ENCODE results near the gene PIGQ. TPM values are rescaled to one million over a fixed set of nuclear protein-coding genes. Genes with fewer than 3 reads are reported as not detected.

The PIGQ gene
- total and polyA plus RNA-seq, 2 of the 13 experiments (the other 11 are each of a cell fraction or from before 2014, with no cell fraction given) = 7.7 to 19.7 TPM

DNA sequence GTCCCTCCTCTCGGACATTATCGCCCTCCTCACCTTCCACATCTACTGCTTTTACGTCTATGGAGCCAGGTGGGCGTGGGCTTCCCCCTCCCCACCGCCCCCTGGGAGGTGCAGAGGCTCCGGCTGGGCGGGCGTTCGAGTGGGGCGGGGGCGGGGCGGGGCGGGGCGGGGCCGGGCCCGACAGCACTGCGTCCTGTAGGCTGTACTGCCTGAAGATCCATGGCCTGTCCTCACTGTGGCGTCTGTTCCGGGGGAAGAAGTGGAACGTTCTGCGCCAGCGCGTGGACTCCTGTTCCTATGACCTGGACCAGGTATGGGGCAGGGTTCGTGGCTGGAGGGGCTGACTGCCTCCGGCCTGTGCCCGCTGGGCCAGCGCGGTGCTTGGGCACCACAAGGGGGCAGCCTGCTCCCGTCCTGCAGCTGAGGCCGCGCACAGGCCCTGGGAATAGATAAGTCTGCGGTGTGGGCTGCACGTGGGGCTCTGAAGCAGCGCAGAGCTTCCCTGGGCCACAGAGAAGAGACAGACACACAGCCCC, 9.2 kb downstream of the PIGQ start (continued):
- TF ChIP-seq, protein P1, sequence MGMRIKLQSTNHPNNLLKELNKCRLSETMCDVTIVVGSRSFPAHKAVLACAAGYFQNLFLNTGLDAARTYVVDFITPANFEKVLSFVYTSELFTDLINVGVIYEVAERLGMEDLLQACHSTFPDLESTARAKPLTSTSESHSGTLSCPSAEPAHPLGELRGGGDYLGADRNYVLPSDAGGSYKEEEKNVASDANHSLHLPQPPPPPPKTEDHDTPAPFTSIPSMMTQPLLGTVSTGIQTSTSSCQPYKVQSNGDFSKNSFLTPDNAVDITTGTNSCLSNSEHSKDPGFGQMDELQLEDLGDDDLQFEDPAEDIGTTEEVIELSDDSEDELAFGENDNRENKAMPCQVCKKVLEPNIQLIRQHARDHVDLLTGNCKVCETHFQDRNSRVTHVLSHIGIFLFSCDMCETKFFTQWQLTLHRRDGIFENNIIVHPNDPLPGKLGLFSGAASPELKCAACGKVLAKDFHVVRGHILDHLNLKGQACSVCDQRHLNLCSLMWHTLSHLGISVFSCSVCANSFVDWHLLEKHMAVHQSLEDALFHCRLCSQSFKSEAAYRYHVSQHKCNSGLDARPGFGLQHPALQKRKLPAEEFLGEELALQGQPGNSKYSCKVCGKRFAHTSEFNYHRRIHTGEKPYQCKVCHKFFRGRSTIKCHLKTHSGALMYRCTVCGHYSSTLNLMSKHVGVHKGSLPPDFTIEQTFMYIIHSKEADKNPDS (CRISPR knock-in tag; IDR thresholded peaks at IDR 0.05) = no peak
- TF ChIP-seq SETDB1 (CRISPR knock-in tag; IDR thresholded peaks at IDR 0.05; ENCODE audit: borderline replicate concordance) (no peak), ZFYVE20 (CRISPR knock-in tag; IDR thresholded peaks at IDR 0.05; ENCODE audit: borderline replicate concordance, low read depth) (no peak), TOPORS (CRISPR knock-in tag; IDR thresholded peaks at IDR 0.05) (no peak), HDAC2 (CRISPR knock-in tag; IDR thresholded peaks at IDR 0.05) (peak; percentile 33; the same call in 1 of the 2 replicates), ELF4 (CRISPR knock-in tag; IDR thresholded peaks at IDR 0.05; ENCODE audit: borderline replicate concordance) (no peak), DMAP1 (CRISPR knock-in tag; IDR thresholded peaks at IDR 0.05) (peak; percentile 41; the same call in 1 of the 2 replicates), CENPX (CRISPR knock-in tag; IDR thresholded peaks at IDR 0.05) (no peak), ZFP1 (CRISPR knock-in tag; IDR thresholded peaks at IDR 0.05) (no peak), ZNF17 (CRISPR knock-in tag; IDR thresholded peaks at IDR 0.05) (no peak), ZIK1 (CRISPR knock-in tag; IDR thresholded peaks at IDR 0.05; ENCODE audit: borderline replicate concordance, low read depth) (no peak), GATA4 (IDR thresholded peaks at IDR 0.05; ENCODE audit: borderline replicate concordance, low read depth) (no peak), RFX3 (CRISPR knock-in tag; IDR thresholded peaks at IDR 0.05) (no peak), ZNF230 (CRISPR knock-in tag; IDR thresholded peaks at IDR 0.05) (no peak), AKAP8 (CRISPR knock-in tag; IDR thresholded peaks at IDR 0.05) (no peak), ONECUT2 (CRISPR knock-in tag; IDR thresholded peaks at IDR 0.05) (no peak), CENPT (CRISPR knock-in tag; IDR thresholded peaks at IDR 0.05; ENCODE audit: low read depth) (no peak), LCORL (IDR thresholded peaks at IDR 0.05) (no peak), LCORL (CRISPR knock-in tag; IDR thresholded peaks at IDR 0.05) (peak; percentile 65; the same call in 1 of the 2 replicates), ZBTB38 (CRISPR knock-in tag; IDR thresholded peaks at IDR 0.05) (peak; percentile 87), TRIM24 (CRISPR knock-in tag; IDR thresholded peaks at IDR 0.05) (no peak), ZNF431 (CRISPR knock-in tag; IDR thresholded peaks at IDR 0.05; ENCODE audit: borderline replicate concordance, low read depth) (no peak), NR2F2 (IDR thresholded peaks at IDR 0.05; ENCODE audit: borderline replicate concordance, low read depth) (no peak), CCDC6 (CRISPR knock-in tag; IDR thresholded peaks at IDR 0.05) (no peak), ZNF7 (CRISPR knock-in tag; IDR thresholded peaks at IDR 0.05) (no peak), RXRA (CRISPR knock-in tag; IDR thresholded peaks at IDR 0.05) (no peak)
- TF ChIP-seq, protein P2, sequence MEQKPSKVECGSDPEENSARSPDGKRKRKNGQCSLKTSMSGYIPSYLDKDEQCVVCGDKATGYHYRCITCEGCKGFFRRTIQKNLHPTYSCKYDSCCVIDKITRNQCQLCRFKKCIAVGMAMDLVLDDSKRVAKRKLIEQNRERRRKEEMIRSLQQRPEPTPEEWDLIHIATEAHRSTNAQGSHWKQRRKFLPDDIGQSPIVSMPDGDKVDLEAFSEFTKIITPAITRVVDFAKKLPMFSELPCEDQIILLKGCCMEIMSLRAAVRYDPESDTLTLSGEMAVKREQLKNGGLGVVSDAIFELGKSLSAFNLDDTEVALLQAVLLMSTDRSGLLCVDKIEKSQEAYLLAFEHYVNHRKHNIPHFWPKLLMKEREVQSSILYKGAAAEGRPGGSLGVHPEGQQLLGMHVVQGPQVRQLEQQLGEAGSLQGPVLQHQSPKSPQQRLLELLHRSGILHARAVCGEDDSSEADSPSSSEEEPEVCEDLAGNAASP (CRISPR knock-in tag; IDR thresholded peaks at IDR 0.05; ENCODE audit: borderline replicate concordance) = peak; percentile 65; the same call in 1 of the 2 replicates
- TF ChIP-seq, protein P3, sequence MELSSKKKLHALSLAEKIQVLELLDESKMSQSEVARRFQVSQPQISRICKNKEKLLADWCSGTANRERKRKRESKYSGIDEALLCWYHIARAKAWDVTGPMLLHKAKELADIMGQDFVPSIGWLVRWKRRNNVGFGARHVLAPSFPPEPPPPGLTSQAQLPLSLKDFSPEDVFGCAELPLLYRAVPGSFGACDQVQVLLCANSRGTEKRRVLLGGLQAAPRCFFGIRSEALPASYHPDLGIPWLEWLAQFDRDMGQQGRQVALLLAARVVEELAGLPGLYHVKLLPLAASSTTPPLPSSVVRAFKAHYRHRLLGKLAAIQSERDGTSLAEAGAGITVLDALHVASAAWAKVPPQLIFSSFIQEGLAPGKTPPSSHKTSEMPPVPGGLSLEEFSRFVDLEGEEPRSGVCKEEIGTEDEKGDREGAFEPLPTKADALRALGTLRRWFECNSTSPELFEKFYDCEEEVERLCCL (CRISPR knock-in tag; IDR thresholded peaks at IDR 0.05; ENCODE audit: borderline replicate concordance) = no peak

All from HepG2 (cell line).